HG03342 (cell line): ENCODE measurements around the gene ING3.

Experiments used
- ATAC-seq: cut with Tn5 transposase; IDR thresholded peaks from one replicate; pipeline ENCODE4 v1.9.1; 2021; ENCODE audit warnings: mild to moderate bottlenecking, moderate library complexity; ENCODE audit not compliant: unreplicated experiment

ING3 gene

GRCh38 chr7:120950539-120951308 lies at the start of gene ING3:
Gene ING3 (plus strand): TSS chr7:120950777. CDS start chr7:120950897, 120 bp downstream.
- peak; percentile 96 for ATAC-seq

DNA sequence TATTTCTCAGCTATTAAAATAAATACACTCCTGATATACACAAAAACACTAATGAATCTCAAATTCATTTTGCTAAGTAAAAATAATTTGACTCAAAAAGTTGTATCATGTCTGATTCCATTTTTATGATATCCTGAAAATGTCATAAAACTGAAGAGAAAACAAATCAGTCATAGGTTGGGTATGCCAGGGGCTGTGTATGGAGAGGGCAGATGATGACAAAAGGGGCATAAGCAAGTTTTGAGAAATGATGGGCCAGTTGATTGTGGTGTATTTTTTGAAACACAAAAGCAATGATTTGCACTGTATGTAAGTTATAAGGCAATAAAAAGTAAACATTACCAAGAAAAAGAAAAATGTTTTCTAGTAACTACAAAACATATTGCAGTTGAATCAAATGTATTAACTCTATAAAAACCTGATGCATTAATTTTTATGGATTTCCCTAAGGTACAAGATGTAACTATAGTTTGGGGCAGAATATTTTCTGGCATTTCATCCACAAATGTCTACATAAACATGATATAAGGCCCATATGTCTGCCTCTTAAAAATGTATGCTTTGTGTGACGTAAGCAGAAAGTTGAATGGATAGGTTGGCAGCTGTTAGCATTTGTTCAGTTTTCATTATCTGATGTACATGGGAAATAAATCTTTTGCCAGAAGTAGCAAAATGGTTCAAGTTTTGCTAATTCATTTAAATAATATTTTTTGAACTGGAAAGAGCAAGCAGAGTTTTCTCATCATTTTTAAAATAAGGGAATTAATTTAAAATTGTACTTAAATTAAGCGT lies 35.1 kb upstream of the ING3 start:
- ATAC-seq = no peak

DNA sequence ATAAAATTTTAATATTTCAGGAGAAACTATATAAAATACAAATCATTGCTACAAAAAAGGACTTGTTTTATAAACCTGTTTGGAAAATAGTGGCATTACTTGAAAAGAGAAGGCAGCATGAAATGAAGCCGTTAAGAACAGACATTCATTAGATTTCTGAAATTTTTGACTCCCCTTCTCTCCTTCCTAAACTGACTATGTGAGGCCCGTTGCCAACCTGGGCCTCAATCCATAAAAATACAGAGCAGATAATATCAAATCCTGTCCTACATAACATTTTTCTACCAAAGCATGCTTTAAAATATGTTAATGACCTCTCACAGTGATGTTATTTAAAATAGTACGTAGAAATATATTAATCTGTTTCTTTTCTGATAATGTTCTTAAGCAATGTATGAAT lies 34.5 kb upstream of the ING3 start:
- ATAC-seq = no peak

DNA sequence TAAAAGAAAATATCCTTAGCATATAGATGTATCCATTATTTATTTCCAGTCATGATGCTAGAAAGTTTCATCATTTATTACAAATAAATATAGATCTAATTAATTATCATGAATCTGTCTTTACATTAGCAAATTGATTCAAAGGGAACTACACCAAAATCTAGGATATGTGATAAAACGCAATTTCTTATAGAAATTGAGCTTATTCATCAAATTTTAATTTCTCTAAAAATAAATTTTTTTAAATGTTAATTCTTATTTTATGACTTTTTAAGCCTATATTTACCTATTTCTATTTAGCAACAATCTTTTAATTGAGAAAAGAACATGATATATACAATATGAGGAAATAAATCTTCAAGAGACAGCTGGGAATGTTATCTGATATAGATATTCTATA lies 34.0 kb upstream of the ING3 start:
- no peak for ATAC-seq

DNA sequence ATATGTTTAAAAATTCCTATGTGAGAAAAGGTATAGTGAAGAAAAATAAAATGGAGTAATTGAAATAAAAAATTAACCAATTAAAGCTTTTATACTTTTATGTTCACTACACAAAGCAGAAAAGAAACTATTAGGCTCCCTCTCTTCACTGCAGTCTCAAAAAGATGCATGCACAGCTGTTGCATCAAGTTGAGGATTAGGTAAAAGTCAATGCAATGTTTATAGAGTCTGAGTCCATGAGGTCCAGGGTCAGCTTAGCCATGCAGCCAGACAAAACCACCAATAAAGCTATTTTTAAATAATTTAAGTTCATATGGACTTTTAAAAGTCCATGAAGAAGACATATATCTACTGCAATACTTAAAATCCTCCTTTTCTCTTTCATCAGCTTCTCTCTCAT lies 31.1 kb upstream of the ING3 start:
- no peak for ATAC-seq

DNA sequence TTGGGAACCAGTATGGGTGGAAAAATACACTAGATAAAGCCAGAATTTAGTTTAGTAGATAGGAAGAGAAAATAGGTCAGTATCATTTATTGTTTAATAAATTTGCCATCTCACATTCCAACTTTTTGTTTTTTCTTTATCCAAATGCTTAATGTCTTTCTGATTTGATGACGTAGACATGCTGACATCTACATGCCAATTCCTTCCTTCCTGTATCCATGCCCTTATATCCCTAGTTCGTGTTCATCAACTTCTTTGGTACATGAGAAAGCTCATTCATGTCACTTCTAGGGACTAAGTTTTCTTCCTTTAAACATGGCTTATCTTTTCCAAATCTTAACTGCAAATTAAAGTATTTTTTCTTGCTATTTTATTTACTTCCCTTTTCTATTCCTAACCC lies 30.5 kb upstream of the ING3 start:
- ATAC-seq = no peak

DNA sequence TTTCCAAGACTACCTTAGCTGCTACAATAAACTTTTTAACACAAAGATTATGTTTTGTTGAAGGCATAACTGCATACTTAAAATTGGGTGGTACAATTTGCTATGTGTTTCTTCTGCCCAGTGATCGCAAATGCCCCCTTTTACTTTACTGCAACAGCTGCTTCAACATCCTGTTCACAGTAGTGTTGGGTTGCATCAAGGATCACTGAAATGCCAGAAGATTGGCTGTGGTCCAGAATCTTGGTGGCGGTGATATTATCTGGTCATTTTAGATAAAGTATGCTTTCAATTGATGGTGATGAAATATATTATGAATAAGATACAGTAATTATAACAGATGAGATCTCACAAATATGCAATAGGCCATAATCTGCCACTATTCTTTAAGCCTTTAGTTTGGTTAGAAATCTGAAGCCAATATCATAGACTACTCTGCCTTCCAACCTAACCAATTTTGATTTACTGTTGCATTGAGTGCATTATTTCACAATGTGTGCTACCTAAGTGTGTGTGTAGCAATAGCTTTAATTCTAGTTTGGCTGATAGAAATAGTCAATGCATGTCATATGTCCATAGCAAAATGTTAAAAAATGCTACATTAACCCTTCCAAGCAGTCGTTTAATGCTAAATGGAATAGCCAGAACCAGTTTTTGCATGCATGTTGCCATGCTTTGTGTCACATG lies 29.8 kb upstream of the ING3 start:
- ATAC-seq = no peak

GRCh38 chr7:120924837-120925236 lies 25.7 kb upstream of the ING3 start:
- no peak for ATAC-seq

DNA sequence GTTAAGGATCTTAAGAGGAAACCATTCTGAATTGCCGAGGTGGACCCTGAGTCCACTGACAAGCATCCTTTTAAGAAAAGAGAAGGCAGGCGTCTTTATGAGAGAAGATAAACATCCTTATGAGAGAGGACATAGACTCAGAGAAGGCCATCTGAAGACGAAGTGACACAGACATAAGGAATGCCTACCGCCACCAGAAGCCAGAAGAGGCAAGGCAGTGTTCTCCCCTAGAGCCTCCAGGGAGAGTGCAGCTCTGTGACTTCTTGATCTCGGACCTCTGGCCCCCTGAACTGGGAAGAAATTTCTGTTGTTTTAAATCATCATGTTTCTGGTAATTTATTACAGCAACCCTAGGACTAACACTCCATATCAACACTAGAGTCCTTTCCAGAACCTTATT lies 25.2 kb upstream of the ING3 start:
- no peak for ATAC-seq

GRCh38 chr7:120926943-120927346 lies 23.6 kb upstream of the ING3 start:
- no peak for ATAC-seq

DNA sequence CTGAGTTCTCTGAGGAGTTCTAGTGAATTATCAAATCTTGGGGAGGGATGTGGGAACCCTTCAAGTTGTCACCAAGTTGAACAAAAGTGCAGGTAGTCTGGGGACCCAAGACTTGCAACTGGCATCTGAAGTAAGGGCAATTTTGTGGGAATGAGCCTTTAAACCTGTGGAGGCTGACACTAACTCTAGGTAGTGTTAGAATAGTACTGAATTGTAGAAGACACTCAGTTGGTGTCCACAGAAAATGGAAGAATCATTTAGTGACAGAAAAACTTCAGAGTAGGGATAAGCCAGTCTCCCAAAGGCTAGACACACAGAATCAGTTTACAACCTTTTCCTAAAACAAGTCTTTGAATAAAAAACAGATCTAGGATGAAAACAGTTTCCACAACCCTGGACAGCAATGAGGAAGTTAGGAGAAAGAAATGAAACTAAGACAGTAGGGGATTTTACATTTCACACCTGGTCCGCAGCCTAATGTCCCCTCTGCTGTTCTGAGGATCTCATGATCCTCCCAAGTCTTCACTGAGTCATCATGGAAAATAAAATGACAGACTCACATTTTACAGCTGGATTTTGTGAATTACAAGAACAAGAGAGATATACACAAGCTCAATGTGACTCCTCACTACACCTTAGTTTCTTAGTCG lies 23.0 kb upstream of the ING3 start:
- ATAC-seq = peak; percentile 93

GRCh38 chr7:120931243-120931642 lies 19.3 kb upstream of the ING3 start:
- no peak for ATAC-seq

DNA sequence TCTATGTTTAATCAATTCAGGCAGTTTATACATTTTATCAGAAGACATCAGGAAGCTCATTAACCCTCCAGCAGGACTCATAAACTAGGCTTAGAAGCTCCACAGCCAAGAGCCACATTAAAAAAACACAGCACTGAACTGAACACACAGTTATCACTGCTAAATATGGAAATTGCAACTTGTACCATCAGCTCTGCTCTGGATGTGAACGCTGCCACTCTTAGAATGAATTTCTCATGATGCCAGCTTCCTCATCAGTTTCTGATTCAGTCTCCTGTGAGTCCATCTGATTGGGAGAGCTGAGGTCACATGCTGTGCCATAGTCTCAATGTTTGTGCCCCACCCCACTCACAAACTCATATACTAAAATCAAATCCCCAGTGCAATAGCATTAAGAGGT lies 17.1 kb upstream of the ING3 start:
- ATAC-seq = peak; percentile 44

GRCh38 chr7:120939345-120939744 lies 11.2 kb upstream of the ING3 start:
- no peak for ATAC-seq

DNA sequence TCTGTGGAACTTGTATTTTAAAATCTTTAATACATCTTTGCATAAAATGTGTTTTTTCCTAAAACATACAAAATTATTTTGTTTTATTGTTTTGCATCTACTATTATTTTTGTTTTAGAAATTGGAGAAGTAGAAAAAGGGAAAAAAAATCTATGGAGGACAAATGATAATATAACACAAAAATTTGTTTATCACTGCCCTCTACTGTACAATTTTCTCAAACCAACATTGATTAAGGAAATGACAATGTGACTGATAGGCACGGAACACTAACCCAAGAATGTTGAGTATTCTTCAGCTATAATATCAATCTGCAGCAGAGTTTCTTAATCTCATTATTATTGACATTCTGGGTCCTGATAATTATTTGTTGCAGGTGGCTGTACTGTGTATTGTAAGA lies 9.5 kb upstream of the ING3 start:
- ATAC-seq = peak; percentile 58

DNA sequence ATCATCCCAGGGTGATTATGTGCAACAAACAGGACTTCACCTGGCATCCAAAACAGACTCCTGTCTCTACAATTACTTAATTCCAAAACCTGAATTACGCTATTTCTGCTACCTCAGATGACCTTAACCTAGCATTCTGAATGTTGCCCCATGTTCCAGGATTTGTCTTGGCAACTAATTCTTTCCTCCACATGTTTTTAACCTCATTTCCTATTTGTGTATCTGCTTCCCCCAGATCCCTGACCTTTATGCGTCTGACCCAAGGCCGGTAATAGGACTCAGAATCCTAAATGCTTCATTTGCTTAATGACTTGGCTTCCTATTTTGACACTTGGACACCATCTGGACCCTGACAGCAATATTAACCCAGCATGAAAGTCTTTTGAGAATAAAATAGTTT lies 8.7 kb upstream of the ING3 start:
- ATAC-seq = peak; percentile 14

DNA sequence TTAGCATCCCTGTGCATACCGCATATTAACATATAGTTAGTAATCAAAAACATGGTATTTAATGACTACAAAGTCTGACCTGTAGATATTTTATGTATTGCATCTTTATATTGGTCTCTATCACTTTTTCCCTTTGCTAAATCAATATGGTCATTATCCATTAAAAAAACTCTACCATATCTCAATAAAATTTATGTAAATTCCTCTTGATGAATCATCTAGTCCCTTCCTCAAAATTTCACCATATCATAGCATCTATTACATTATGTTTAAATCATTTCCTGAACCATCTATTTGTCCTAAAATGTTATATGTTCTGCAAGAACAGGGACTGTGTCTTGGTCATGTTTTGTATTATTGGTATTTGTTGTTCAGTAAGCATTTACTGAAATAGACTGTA lies 7.7 kb upstream of the ING3 start:
- ATAC-seq = no peak

DNA sequence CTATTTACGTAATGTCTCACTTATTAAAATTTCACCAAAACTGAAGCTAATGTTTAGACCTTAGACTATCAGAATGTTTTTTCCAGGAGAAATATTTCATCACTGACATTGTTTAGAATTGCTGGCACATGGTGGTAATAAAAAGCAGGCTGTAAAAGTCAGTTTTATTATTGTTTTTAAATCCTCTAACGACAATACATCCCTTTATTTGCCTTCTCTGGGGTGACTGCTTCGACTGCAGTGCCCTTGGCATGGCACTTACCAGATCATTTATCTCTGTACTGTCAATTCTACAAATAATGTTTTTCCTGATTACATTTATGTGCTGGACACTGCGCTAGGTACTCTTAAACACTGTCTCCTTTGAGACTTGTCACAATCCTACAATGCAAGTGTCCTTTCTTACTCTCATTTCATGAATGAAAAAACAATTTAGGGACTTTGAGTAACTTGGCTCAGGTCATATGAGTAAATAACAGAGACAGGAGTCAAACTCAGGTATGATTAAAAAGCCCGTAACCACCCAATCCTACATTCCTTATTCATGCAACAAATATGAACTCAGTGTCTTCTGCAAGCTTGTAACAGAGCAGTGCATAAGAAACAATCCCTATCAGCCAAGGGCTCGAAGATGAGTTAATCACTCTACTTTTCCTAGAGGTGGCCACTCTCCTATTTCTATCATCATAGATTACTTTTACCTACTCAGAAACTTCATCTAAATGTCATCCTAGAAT lies 5.6 kb upstream of the ING3 start:
- ATAC-seq = no peak

- ATAC-seq = no peak
Observed at GRCh38 chr7:120947980-120948379, 2.6 kb upstream of the ING3 start.

DNA sequence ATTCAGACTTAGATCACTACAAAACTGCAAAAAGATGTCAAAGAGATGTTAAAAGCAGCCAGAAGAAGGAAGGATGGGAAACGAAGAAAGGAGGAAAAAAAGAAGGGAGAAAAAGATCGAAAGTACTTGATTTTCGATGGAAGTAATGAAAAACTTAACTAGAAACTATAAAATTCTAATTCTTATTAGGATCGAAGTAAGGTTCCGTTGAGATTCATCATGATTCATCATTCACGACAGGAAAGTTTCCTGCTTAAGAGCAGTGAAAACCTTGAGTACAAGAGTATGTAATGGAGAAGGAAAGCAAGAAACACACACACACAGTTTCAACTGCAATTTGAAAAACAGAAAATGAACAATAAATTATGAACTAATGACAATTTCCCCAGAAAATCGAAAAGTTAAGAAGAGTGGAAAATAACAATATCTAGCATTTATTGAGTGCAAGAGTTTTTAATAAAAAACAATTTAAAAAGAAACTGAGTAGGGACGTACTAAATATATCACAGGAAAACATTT lies 1.1 kb upstream of the ING3 start:
- ATAC-seq = no peak
